GM20000 (cell line): ENCODE measurements around the gene CDCA4.

ENCODE experiments used
- DNase-seq: peaks from one replicate; pipeline ENCODE4 v3.0.0; 2012; ENCODE audit warnings: low spot score
- TF ChIP-seq, protein P1 (sequence below): IDR thresholded peaks from 2 replicates; pipeline ENCODE4 v1.5.1; 2012; ENCODE audit warnings: mild to moderate bottlenecking, control low read depth; ENCODE audit errors: extremely low read depth, missing control alignments

CDCA4 gene

DNA sequence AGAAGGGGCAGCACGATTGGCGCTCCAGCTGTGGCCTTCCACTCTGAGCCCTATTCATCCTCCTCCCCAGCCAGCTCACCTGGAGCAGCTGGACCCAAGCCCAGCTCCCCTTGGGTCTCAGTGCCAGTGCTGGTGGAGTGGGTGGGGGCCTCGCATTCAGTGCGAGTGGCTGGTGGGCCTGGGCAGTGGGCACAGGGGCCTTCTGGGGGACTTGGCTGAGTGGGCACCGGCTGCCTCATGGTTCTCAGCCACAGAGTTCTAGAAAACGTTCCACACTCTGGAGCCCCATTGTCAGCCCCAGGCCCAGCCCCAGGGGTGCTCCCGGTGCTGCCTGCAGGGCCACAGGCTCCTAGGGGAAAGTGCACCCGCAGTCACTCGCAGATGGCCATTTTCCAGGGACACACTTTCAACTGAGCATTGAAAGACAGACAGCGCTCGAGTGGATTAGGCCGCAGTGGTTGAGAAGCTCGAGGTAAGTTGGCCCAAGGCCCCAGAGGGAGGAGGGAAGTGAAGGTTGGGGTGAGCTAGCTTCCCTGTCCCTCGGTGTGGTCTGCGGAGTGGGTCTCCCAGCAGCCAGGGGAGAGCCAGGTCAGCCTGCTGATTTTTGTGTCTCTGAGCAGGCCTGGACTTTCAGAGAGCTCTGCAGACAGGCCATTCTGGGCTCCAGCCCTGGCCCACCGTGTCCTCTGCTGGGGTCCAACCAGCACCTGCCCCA is 31.5 kb downstream of the CDCA4 start:
- TF ChIP-seq, protein P1, sequence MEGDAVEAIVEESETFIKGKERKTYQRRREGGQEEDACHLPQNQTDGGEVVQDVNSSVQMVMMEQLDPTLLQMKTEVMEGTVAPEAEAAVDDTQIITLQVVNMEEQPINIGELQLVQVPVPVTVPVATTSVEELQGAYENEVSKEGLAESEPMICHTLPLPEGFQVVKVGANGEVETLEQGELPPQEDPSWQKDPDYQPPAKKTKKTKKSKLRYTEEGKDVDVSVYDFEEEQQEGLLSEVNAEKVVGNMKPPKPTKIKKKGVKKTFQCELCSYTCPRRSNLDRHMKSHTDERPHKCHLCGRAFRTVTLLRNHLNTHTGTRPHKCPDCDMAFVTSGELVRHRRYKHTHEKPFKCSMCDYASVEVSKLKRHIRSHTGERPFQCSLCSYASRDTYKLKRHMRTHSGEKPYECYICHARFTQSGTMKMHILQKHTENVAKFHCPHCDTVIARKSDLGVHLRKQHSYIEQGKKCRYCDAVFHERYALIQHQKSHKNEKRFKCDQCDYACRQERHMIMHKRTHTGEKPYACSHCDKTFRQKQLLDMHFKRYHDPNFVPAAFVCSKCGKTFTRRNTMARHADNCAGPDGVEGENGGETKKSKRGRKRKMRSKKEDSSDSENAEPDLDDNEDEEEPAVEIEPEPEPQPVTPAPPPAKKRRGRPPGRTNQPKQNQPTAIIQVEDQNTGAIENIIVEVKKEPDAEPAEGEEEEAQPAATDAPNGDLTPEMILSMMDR: no peak
- DNase-seq: no peak

GRCh38 chr14:104986487-104987164 is 34.3 kb downstream of the CDCA4 start:
- DNase-seq: no peak
- TF ChIP-seq, protein P1: no peak

DNA sequence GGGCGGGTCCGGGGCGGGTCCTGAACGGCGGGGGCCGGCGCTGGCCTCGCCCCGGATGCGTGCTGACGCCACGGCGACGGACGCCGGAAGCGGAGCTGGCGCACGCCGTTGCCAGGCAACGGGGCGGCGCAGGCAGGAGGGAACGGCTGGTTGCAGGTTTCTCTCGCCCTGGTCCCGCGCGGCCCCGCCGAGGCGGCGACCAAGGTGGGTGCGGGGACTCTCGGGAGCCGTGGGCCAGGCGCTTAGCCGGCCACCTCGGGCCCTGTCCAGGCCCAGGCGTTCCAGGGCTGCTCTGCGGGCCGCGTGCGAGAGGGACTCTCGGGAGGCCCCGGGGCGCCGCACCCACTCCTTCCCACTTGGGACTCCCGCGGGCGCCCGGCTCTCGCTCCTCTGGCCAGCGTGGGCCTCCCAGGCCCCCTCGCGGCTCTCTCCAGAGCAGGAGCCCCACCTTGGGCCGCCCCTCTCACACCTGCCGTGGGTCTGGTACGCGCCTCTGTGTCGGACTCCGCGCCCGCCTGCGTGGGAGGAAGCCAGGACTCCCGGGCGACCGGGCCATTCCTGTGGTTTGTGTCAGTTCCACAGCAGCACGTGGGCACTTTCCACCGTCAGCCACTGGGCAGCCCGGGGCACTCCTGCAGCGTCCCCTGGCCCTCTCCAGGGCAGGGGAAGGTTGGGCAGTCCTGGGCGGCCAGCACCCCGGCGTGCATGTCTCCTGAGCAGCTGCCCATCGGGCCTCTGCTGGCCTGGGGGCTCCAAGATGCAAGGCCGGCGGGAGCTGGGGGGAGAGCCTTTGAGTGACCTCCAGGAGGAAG is 35.0 kb downstream of the CDCA4 start, which contains the start of gene CLBA1:
CLBA1 (plus strand) TSS at position 114 of the 812 bp plus-strand sequence; CDS start at position 758, 644 bp downstream.
- TF ChIP-seq, protein P1: no peak
- peak; percentile 100 for DNase-seq

GRCh38 chr14:104984056-104984894 is 36.6 kb downstream of the CDCA4 start:
- no peak for DNase-seq
- TF ChIP-seq, protein P1: no peak

GRCh38 chr14:104983231-104983721 is 37.6 kb downstream of the CDCA4 start:
- TF ChIP-seq, protein P1: no peak
- DNase-seq: no peak

DNA sequence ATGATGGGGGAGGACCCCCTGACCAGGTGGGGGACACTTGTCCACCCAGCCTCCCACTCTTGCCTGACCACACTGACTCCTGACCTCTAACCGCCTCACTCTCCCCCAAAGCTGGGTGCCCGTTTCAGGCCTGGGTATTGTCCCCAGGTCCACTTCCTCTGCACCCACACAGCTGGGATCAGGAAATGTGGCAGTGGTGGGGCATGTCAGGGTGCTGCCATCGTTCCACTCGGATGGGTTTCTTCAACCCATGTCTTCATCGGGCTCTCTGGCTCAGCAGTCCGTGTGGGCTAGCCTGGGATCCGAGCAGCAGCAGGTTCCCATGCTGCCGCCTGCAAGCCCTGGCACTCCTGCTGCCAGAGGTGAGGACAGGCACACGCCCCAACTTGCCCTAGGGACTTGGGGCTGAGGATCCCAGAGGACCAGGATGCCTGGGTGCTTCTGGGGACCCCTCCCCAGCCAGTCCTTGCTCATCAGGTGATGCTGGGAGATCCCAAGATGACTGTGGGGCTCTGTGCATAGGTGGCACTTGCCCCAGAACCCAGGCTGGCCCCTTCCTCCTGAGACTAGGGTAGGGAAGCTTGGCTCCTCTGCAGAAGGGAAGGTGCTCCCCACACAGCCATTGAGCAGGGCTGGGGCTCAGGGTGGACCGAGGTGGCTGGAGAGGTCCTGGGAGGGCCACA is 38.2 kb downstream of the CDCA4 start:
- TF ChIP-seq, protein P1: no peak
- DNase-seq: no peak
